GM23248 (cell line): ENCODE results near the gene NUP210.

Source experiments
- EZH2 ChIP-seq: fragments of 200-600 bp; sonication (generic); IDR thresholded peaks from 2 replicates; pipeline ENCODE4 v1.6.1; 2018; ENCODE audit warnings: antibody characterized with exemption, mild to moderate bottlenecking; ENCODE audit not compliant: insufficient read depth, poor library complexity, severe bottlenecking
- EZH2phosphoT487 ChIP-seq: fragments of 200-600 bp; sonication (generic); IDR thresholded peaks from 2 replicates; pipeline ENCODE4 v1.6.1; 2018; ENCODE audit warnings: antibody characterized with exemption, moderate library complexity, mild to moderate bottlenecking, low read depth; ENCODE audit not compliant: insufficient read depth

DNA sequence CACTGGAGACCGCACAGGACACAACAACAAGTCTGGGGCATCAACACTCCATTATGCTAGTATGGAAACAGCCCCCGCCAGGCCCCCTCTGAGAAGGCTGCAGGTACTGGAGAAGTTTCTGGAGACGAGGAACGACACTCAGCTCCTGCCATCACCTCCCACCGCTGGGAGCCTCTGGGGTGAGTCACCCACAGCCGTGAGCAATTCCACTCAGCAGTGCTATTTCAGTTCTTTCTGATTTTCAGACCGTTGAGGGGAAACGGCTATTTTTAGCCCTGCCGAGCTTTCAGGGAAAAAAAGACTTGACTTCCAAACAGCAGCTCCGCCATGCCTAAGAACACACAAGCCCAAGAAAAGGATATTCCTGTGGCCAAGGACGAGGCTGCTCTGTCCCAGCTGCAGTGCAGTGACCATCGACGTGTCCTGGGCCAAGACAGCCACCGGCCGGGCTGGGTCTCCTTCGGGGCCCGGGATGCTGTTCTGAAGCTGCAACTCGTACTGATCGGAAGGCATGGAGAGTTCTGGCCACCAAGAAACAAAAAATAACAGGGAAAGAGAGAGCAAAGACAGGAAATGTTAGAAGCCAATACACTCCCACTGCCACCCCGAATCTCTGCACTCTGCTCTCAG is 40.8 kb downstream of the NUP210 start:
- no peak for TF ChIP-seq EZH2phosphoT487
- no peak for TF ChIP-seq EZH2
